OCI-LY7 (cell line): Measurements from ENCODE around the gene CCL14.

Source experiments
- CTCF ChIP-seq: fragments of 200-600 bp; sonication (generic); conservative IDR thresholded peaks from 2 replicates; pipeline ENCODE4 v1.5.1; 2014; ENCODE audit warnings: mild to moderate bottlenecking, antibody characterized with exemption, low read length, moderate library complexity, mixed read lengths
- EZH2phosphoT487 ChIP-seq: fragments of 200-600 bp; sonication (generic); IDR thresholded peaks from 2 replicates; pipeline ENCODE4 v1.6.1; 2018; ENCODE audit warnings: low read depth, borderline replicate concordance, mild to moderate bottlenecking, mixed run types, antibody characterized with exemption, low read length, moderate library complexity, mixed read lengths

GRCh38 chr17:35949401-35949800, 37.1 kb downstream of the CCL14 start:
- TF ChIP-seq EZH2phosphoT487 (no peak), CTCF (no peak)
